Colonic mucosa (tissue), 4 donors: ENCODE measurements around the gene SH3BGR. TPM values are rescaled to one million over a fixed set of nuclear protein-coding genes. Genes with fewer than 3 reads are reported as not detected.

Experiments used
- DNase-seq: peaks from one replicate; pipeline ENCODE4 v3.0.0-alpha.2; 2020
- H3K27ac ChIP-seq: fragments of 200-600 bp; one replicate; pipeline ENCODE4 v1.8.0; 2021
- H3K27me3 ChIP-seq: fragments of 200-600 bp; one replicate; pipeline ENCODE4 v1.8.0; 2021
- H3K36me3 ChIP-seq: fragments of 200-600 bp; one replicate; pipeline ENCODE4 v1.8.0; 2021
- H3K4me1 ChIP-seq: fragments of 200-600 bp; one replicate; pipeline ENCODE4 v1.8.0; 2021; ENCODE audit warnings: mild to moderate bottlenecking
- H3K4me3 ChIP-seq: fragments of 200-600 bp; one replicate; pipeline ENCODE4 v1.8.0; 2021
- H3K9ac ChIP-seq, 2 donors: one replicate each; pipeline ENCODE4 v1.7.0; 2013; ENCODE audit warnings: control low read depth in 2 of 2, low read depth in 2 of 2, low read length in 2 of 2
- H3K9me3 ChIP-seq: fragments of 200-600 bp; one replicate; pipeline ENCODE4 v1.8.0; 2021
- CTCF ChIP-seq: fragments of 200-600 bp; IDR thresholded peaks from one replicate; pipeline ENCODE4 v1.8.0; 2022; ENCODE audit warnings: antibody characterized with exemption, mild to moderate bottlenecking
- intact Hi-C: fragments of 100-400 bp; cut with DNase I; formaldehyde crosslinking; loops from one replicate; pipeline ENCODE4 v1.14.1; 2022
- total RNA-seq, 2 donors: library from RNA; stranded (reverse); fragmentation: NEBNext Ultra II Directional in 1 of 2; extraction: Animal tissue kit (Norgen Biotek cat#: 25700) in 1 of 2; gene quantifications; one replicate each; pipeline ENCODE4 v1.2.1, GENCODE V29; 2021
- donor health status: healthy.
- donor health status: DM: no; HTN: no; CAD: no.
- donor health status: DM: no; HTN: no; CAD: no.

SH3BGR gene
- total RNA-seq, 2 donors from 2014 or later: 3.3 to 5.1 TPM

GRCh38 chr21:39504230-39504629 is 52.5 kb downstream of the SH3BGR start:
- no peak for TF ChIP-seq CTCF
- intact Hi-C loops: no loop called here
- no peaks in the 10 kb centered on the region for H3K27me3 ChIP-seq
- H3K4me1 ChIP-seq: no peaks in the 10 kb centered on the region
- no peaks in the 10 kb centered on the region for H3K9me3 ChIP-seq
- no peak overlapping the region for H3K9ac ChIP-seq
- no peaks in the 10 kb centered on the region for H3K36me3 ChIP-seq
- no peak overlapping the region for H3K4me3 ChIP-seq
- H3K27ac ChIP-seq: no peak overlapping the region
- DNase-seq: no peak

DNA sequence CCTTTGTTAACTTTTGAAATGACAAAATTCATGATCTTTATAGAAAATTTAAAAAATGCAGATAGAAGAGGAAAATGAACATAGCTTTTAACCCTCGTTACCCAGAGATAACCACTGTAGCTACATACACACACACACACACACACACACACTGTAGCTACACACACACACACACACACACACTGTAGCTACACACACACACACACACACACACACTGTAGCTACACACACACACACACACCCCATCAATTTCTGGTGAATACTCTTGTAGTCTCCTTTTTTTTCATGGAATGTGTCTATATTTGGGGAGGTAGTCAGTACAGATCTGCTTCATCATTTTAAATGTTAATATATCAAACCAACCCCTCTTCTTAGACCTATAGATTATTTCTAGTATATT is 58.5 kb downstream of the SH3BGR start:
- H3K9ac ChIP-seq: no peak overlapping the region
- no peaks in the 10 kb centered on the region for H3K27me3 ChIP-seq
- H3K4me3 ChIP-seq: no peak overlapping the region
- no peak for TF ChIP-seq CTCF
- no peaks in the 10 kb centered on the region for H3K4me1 ChIP-seq
- H3K36me3 ChIP-seq: no peaks in the 10 kb centered on the region
- no peak for DNase-seq
- H3K9me3 ChIP-seq: no peaks in the 10 kb centered on the region
- intact Hi-C loops: no loop called here
- no peak overlapping the region for H3K27ac ChIP-seq

DNA sequence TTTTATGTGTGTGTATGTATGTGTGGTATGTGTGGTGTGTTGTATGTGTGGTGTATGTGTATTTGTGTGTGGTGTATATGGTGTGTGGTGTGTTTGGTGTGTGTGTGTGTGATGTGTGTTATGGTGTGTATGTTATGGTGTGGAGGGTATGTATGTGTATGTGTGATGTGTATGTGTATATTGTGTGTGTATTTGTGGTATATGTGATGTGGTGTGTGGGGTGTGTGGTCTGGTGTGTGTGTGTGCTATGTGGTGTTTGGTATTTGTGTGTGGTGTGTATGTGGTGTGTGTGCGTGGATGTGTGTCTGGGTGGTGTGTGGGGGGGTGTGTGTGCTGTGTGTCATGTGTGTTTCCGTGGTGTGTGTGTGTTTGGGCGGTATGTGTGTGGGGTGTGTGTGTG is 59.3 kb downstream of the SH3BGR start:
- no peaks in the 10 kb centered on the region for H3K4me1 ChIP-seq
- no peak overlapping the region for H3K4me3 ChIP-seq
- TF ChIP-seq CTCF: no peak
- no peak for DNase-seq
- no peak overlapping the region for H3K9ac ChIP-seq
- H3K27me3 ChIP-seq: no peaks in the 10 kb centered on the region
- no peaks in the 10 kb centered on the region for H3K9me3 ChIP-seq
- H3K36me3 ChIP-seq: no peaks in the 10 kb centered on the region
- intact Hi-C loops: no loop called here
- no peak overlapping the region for H3K27ac ChIP-seq

GRCh38 chr21:39513735-39514134 is 62.0 kb downstream of the SH3BGR start:
- TF ChIP-seq CTCF: no peak
- H3K9ac ChIP-seq: no peak overlapping the region
- no peaks in the 10 kb centered on the region for H3K9me3 ChIP-seq
- H3K4me1 ChIP-seq: no peaks in the 10 kb centered on the region
- no peak for DNase-seq
- H3K36me3 ChIP-seq: no peaks in the 10 kb centered on the region
- no peaks in the 10 kb centered on the region for H3K27me3 ChIP-seq
- H3K27ac ChIP-seq: no peak overlapping the region
- intact Hi-C loops: no loop called here
- H3K4me3 ChIP-seq: no peak overlapping the region

- no peaks in the 10 kb centered on the region for H3K4me1 ChIP-seq
- no peaks in the 10 kb centered on the region for H3K27me3 ChIP-seq
- TF ChIP-seq CTCF: no peak
- no peak overlapping the region for H3K9ac ChIP-seq
- H3K27ac ChIP-seq: no peak overlapping the region
- intact Hi-C loops: no loop called here
- H3K36me3 ChIP-seq: no peaks in the 10 kb centered on the region
- no peaks in the 10 kb centered on the region for H3K9me3 ChIP-seq
- DNase-seq: no peak
- H3K4me3 ChIP-seq: no peak overlapping the region
Observed at GRCh38 chr21:39515684-39516472, 64.1 kb downstream of the SH3BGR start.
